Measurements from ENCODE around the gene TNRC6C. TPM values are rescaled to one million over a fixed set of nuclear protein-coding genes. Genes with fewer than 3 reads are reported as not detected.
A peak's percentile ranks its signal among the peaks of the same experiment; 100 is the strongest.

Gene TNRC6C
- total and polyA plus RNA-seq, 7 donors = 0.92 to 22.1 (median 6.3) TPM

- WGBS, 2 donors = 46 to 48% methylated on average over 39 of the region's 39 CpGs
- DNase-seq = no peak
- H3K36me3 ChIP-seq = no peaks in the 10 kb centered on the region
- H3K27ac ChIP-seq = no peak overlapping the region
- H3K4me1 ChIP-seq = peaks cover 0 to 22% (median 18%) of the 10 kb centered on the region in 4 donors
- H3K9me3 ChIP-seq = no peaks in the 10 kb centered on the region
- peaks cover 16 to 49% (median 44%) of the 10 kb centered on the region in 3 donors for H3K27me3 ChIP-seq
- intact Hi-C loops (cut with DNase I) = no loop called here
- TF ChIP-seq CTCF (IDR thresholded peaks at IDR 0.05) (peak in 2 of 4 experiments; percentile 14 to 20), POLR2A (IDR thresholded peaks at IDR 0.05) (no peak), POLR2AphosphoS5 (IDR thresholded peaks at IDR 0.05) (no peak)
- H3K4me3 ChIP-seq = no peak overlapping the region
These were observed 175.7 kb downstream of the TNRC6C start for GRCh38 chr17:78133971-78134898.

- DNase-seq = no peak
- WGBS, 2 donors = 78 to 83% methylated on average over 9 of the region's 9 CpGs
- H3K9me3 ChIP-seq = no peaks in the 10 kb centered on the region
- H3K4me1 ChIP-seq = peaks cover 0 to 20% (median 14%) of the 10 kb centered on the region in 4 donors
- intact Hi-C loops (cut with DNase I) = no loop called here
- H3K27ac ChIP-seq = no peak overlapping the region
- no peak overlapping the region for H3K4me3 ChIP-seq
- peaks cover 16 to 42% (median 37%) of the 10 kb centered on the region in 3 donors for H3K27me3 ChIP-seq
- H3K36me3 ChIP-seq = no peaks in the 10 kb centered on the region
- no peak for TF ChIP-seq POLR2A (IDR thresholded peaks at IDR 0.05)
- TF ChIP-seq CTCF (IDR thresholded peaks at IDR 0.05) = no peak
- no peak for TF ChIP-seq POLR2AphosphoS5 (IDR thresholded peaks at IDR 0.05)
- TF ChIP-seq EP300 (IDR thresholded peaks at IDR 0.05) = no peak
These were observed 176.4 kb downstream of the TNRC6C start for GRCh38 chr17:78134899-78135385.

GRCh38 chr17:78135858-78136500 lies 177.5 kb downstream of the TNRC6C start:
- H3K9me3 ChIP-seq = no peaks in the 10 kb centered on the region
- H3K27me3 ChIP-seq = peaks cover 15 to 39% (median 33%) of the 10 kb centered on the region in 3 donors
- no peak overlapping the region for H3K4me3 ChIP-seq
- TF ChIP-seq POLR2AphosphoS5 (IDR thresholded peaks at IDR 0.05) (no peak), EP300 (IDR thresholded peaks at IDR 0.05) (no peak), POLR2A (IDR thresholded peaks at IDR 0.05) (no peak), CTCF (IDR thresholded peaks at IDR 0.05) (no peak)
- H3K36me3 ChIP-seq = no peaks in the 10 kb centered on the region
- no peak for DNase-seq
- WGBS, 2 donors = 94 to 96% methylated on average over 9 of the region's 9 CpGs
- intact Hi-C loops (cut with DNase I) = no loop called here
- H3K4me1 ChIP-seq = peaks cover 0 to 25% (median 22%) of the 10 kb centered on the region in 4 donors
- H3K27ac ChIP-seq = no peak overlapping the region

GRCh38 chr17:78137392-78138203 lies 179.1 kb downstream of the TNRC6C start:
- H3K9me3 ChIP-seq = no peaks in the 10 kb centered on the region
- WGBS, 2 donors = 52 to 60% methylated on average over 26 of the region's 26 CpGs
- TF ChIP-seq POLR2AphosphoS5 (IDR thresholded peaks at IDR 0.05) = no peak
- no peak for TF ChIP-seq POLR2A (IDR thresholded peaks at IDR 0.05)
- no peak for TF ChIP-seq CTCF (IDR thresholded peaks at IDR 0.05)
- TF ChIP-seq EP300 (IDR thresholded peaks at IDR 0.05) = no peak
- H3K36me3 ChIP-seq = no peaks in the 10 kb centered on the region
- peaks cover 0 to 13% (median 9%) of the 10 kb centered on the region in 4 donors for H3K4me1 ChIP-seq
- intact Hi-C loops (cut with DNase I) = no loop called here
- no peak overlapping the region for H3K4me3 ChIP-seq
- no peak overlapping the region for H3K27ac ChIP-seq
- DNase-seq = no peak
- peaks cover 0 to 36% (median 23%) of the 10 kb centered on the region in 3 donors for H3K27me3 ChIP-seq

Data from sigmoid colon (tissue), 7 donors.